GM23338 (cell line): ENCODE results near the gene ACP5.
"Not testable (repeated sequence)": the region's sequence is repeated elsewhere in the genome, so short reads cannot be mapped to it uniquely, and the experiment has no call there.

Experiments
- CREB1 ChIP-seq: fragments of 250-450 bp; sonication (Bioruptor Pico); IDR thresholded peaks from 2 replicates; pipeline ENCODE4 v1.5.0; 2020; ENCODE audit warnings: low read depth, mild to moderate bottlenecking, moderate library complexity
- CTCF ChIP-seq, 2 experiments: fragments of 200-600 bp in 1 of 2; sonication (generic) in 1 of 2; conservative IDR thresholded peaks; 2 replicates each; pipeline versions ENCODE4 v1.5.1 to v1.6.1; 2016 to 2017; ENCODE audit warnings: antibody characterized with exemption in 2 of 2, low read depth in 2 of 2, mild to moderate bottlenecking in 2 of 2, moderate library complexity in 1 of 2
- EZH2 ChIP-seq: fragments of 200-600 bp; sonication (generic); IDR thresholded peaks from one replicate; pipeline ENCODE4 v1.8.0; 2017; ENCODE audit warnings: antibody characterized with exemption, mild to moderate bottlenecking, low read depth; ENCODE audit not compliant: unreplicated experiment
- NANOG ChIP-seq: IDR thresholded peaks from 2 replicates; pipeline ENCODE4 v1.6.1; 2016; ENCODE audit warnings: antibody characterized with exemption, borderline replicate concordance
- POLR2AphosphoS5 ChIP-seq: IDR thresholded peaks from 2 replicates; pipeline ENCODE4 v1.6.1; 2016; ENCODE audit warnings: antibody characterized with exemption, low read depth
- REST ChIP-seq: IDR thresholded peaks from one replicate; pipeline ENCODE4 v1.6.1; 2018; ENCODE audit warnings: antibody characterized with exemption; ENCODE audit not compliant: unreplicated experiment

- TF ChIP-seq CTCF (conservative IDR thresholded peaks at IDR 0.05; ENCODE audit: low read depth in 2 of 2); POLR2AphosphoS5; REST; NANOG; EZH2; CREB1 (CRISPR knock-in tag): not testable (repeated sequence)
These were observed 11.8 kb downstream of the ACP5 start for GRCh38 chr19:11565649-11565980.
